Stimulated activated CD8-positive, alpha-beta memory T cell treated with anti-CD3 and anti-CD28 coated beads, Interleukin-12 subunit alpha, Interleukin-12 subunit beta, amount 100 ng/mL, for 24 hours (primary cell): Measurements from ENCODE around the gene TRAPPC12.

Experiments used
- DNase-seq: peaks from one replicate; pipeline ENCODE4 v3.0.0-alpha.2; 2020; ENCODE audit errors: extremely low read depth

Gene TRAPPC12

DNA sequence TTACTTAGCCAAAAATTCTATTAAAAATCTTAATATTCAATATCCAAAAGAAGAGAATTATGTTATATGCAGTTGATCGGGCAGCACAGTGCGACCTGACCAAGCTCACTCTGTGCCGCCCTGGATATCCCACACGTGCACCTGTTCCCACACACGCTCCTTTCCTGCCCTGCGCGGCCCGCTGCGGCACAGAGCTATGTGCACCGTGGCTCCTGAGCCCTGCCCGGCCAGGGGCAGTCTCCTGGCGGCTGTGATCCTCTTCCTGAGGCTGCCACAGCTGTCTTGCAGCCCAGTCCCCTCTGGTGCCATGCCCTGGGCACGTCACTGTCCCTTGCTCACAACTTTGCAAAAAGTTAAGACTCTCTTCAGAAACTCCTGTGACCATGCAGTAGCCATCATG is 29.3 kb downstream of the TRAPPC12 start:
- no peak for DNase-seq

DNA sequence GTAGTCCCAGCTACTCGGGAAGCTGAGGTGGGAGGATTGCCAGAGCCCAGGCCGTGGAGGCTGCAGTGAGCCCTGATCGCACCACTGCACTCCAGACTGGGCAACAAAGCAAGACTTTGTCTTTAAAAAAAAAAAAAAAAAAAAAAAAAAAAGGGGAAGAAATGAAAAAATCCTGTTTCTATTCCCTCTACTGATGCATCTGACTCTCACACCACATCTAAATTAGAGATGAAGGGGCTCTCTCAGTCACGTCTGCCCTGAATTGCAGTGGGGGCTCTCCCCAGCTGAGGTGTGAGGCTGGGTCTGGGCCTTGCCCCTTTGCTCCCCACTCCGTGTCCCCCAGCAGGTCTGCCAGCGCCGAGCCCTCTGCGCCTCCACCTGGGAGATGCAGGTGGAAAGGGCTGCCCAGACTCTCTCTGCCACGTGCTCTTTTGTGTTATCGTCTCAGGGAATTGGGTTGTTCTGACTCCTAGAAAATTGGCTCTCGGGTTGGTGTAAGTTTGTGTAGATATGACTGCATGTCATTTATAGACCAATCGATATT is 30.2 kb downstream of the TRAPPC12 start:
- no peak for DNase-seq

DNA sequence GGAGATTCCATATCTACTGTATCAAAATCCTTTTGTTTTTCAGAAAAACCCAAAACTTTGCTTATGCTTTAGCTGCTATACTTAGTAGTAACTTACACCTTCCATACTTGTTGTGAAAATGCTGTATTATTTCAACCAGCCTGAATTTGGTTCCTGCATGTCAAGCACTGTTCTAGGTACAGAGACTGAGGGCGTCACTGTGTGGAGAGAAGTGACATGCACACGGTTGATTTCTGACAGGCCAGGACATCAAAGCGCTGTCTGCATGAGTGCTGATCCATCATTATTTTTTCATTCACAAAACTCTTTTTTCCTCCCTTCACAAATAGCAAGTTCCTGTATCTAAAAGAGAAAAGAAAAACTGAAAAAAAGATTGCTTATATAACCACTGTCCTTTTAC is 31.6 kb downstream of the TRAPPC12 start:
- DNase-seq: no peak

DNA sequence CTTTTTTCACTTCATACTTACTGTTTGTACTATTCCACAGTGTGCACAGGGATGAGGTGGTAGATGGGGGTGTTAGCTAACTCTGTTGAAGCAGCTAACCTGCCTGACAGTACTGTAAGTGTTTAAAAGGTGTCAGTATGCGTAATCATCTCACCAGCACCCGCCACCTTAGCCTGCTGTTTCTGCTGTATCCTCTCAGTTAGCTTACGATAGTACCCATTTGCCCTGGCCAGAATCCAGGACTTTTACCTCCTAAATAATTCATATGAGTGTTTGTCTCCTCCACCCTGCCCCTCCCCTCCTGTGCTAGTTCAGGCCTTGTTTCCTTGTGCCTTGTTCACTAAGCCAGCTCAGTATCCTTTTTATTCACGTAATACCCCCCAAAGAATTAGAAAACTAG is 34.2 kb downstream of the TRAPPC12 start:
- no peak for DNase-seq

DNA sequence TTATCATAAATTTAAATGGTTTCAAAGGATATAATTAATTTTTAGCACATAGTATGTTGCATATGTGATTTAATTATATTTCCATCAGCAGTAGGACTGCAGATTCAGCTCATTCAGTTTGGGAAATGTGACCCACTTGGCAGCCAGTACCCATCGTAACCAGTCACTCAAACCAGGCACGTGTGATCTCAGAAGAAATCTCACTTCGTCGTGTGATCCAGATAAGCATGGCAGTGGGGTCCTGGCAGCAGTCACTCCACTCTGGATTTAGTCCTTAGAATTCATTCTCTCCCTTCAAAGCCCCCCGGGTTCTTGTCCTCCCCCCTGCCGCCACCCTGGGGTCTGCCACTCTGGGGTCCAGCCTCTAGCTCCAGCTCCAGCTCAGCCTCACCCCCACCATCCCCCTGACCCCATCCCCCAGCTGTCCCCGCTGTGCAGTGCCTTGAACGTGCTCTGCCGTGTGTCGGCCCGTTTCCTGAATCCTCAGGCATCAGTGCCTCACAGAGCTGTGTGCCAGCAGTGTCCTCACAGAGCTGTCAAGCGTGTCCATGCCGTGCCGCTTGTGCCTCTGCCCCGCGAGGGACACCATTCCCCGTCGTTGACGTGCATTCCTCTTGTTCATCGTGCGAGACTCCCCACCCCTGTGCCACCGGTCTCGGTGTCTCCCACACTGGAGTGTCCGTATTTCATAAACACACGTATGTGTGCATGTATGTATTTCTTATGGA is 34.8 kb downstream of the TRAPPC12 start:
- no peak for DNase-seq

DNA sequence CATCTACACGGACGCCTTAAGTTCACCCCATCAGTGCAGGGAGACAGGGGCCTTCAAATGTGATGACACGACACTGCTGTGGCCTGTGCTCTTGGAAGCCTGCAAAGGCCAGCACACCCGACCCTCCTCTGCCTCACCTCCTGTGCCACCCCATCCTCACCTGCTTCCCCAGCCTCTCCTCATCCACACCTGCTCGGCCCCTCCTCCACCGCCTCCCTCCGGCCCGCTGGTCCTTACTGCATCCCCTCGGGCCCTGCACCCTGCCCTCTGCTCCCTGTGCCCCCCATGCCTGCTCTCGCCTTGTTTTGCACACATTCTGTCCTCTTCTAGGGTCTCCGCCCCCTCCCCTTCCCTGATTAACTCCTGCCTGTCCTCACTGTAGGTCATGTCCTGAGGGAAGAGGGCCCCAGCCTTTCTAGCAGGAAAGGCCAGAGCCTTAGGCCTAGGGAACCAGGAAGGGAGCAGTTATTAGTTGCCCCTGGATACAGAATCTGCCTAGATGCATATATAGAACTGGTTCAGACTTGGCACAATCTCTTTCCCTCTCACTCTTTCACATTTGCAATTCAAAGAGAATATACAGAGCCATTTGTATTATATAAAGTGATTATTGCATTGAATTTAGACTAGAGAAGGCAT is 39.4 kb downstream of the TRAPPC12 start:
- no peak for DNase-seq

DNA sequence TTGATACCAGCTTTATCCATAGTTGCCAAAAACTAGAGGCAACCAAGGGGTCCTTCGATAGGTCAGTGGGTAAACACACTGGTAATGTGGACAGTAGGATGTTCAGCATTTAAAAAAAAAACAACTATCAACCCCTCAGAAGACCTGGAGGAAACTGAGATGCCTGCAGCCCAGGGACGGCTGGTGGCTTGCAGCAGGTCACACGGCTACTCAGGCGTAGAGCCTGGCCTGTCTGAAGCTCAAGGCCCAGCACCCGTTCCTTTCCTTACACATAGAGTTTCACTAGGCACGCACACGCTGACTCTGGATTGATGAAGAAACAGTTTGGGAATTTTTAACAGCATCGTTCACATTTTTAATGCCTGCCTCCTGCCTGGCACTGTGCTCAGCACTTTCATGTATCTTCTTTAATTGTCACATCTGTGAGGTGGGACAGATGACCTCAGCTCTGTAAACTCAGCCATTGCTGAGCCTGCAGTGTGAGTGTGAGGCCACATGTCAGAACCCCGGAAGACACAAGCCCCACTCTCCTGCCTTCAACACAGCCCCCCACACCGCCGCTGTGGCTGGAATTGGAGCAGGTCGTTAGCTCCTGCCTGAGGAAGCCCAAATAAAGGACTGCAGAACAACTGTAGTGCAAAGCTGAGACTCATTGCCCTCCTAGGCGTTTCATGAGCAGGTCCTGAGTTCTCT is 40.7 kb downstream of the TRAPPC12 start:
- no peak for DNase-seq

DNA sequence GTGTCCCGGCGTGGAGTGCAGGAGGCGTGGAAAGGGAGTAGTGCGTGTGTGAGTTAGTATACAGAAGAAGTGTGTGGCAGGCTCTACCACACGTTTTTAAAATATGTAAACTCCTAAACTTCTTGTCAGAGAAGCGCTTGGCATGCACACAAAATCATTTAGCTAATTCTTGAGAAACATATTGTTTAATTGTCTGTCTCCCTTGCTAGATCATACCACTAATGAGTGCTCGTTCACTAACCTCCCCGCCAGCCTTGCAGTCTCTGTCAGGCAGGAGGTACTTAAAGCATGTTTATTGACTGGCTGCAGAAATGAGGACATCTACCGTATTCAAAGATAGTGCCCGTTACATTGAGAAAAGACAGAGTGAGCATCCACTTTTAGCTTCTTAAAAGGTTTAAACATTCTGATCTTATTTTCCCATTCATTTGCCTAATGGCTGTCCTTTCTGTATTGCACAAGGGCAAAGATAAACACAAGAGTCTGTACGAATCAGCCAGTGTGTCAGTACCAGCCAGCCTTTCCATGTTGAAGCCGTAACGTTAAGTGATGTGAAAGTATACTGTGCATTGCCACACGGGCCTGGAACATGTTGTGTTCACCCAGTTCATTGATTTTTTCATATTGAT is 41.4 kb downstream of the TRAPPC12 start:
- no peak for DNase-seq

DNA sequence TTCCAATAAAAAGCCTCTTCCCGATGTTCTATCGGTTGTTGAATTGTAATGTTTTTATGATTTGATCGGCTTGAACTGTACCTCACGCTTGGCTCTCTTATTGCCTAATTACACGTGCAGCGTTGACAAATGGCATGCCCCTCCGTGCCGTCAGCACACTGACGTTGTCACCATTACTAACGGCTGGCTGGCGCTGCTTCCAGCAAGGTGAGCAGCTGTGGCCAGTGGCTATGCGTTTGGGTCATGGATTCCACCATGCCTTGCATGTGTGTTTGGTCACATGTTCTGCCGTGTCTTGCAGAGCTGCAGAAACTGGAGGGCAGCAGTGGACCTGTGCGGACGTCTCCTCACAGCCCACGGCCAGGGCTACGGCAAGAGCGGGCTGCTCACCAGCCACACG is 42.1 kb downstream of the TRAPPC12 start:
- no peak for DNase-seq

DNA sequence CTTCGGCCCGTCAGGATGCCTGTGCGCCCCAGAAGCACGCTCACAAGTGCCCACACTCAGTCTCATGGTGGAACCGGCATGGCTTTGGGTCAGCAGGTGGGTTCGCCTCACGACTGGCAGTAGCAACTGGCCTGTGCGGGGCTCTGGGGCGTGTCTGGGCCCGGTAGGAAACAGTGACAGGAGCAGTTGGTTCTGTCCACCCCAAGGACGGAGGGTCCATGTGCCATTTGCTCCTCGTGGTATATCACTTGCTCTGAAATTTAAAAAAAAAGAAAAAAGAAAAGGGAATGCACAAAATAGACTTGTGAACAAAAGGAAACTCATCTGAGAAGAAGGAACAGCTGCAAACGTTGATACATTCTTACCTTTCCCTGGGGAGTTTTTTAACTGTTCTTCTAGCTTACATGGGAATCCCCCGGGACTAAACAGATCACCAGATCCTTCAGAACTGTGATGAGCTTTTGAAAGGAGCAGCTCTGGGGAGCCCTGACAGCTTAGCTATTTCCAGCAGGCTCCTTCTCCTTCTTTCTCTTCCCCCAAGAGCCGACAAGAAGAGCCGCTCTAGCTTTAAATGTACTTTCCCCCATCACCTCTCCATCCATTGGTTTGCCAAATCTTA is 42.8 kb downstream of the TRAPPC12 start:
- DNase-seq: no peak

DNA sequence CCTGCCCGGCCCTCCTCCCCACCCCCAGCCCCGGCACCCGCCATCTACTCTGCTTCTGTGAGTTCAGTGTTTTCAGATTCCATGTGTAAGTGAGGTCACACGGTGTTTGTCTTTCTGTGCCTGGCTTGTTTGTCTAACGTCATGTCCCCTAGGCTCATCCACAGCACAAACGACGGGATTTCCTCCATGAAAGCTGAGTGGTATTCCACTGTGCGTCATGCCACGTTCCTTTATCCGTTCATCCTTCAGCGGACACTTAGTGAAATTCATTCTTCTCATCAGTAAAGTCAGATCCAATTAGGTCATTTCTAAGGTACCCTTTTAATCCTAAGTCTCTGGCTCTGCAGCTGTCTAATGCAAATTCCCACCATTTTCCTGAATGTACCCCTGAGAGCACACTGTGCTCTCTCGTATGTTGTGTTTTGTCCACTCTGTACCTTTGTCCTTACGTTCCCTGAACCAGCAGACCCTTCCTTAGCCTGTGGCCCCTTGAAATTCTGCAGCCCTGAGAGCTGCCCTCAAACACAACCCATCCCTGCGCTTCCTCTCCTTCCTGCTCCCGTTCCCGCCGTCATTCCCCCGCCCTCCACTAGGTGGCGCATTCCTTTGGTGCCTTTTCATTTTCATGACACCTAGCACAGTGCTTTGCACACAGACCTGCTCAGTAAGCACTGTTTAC is 44.1 kb downstream of the TRAPPC12 start:
- DNase-seq: peak; percentile 37

DNA sequence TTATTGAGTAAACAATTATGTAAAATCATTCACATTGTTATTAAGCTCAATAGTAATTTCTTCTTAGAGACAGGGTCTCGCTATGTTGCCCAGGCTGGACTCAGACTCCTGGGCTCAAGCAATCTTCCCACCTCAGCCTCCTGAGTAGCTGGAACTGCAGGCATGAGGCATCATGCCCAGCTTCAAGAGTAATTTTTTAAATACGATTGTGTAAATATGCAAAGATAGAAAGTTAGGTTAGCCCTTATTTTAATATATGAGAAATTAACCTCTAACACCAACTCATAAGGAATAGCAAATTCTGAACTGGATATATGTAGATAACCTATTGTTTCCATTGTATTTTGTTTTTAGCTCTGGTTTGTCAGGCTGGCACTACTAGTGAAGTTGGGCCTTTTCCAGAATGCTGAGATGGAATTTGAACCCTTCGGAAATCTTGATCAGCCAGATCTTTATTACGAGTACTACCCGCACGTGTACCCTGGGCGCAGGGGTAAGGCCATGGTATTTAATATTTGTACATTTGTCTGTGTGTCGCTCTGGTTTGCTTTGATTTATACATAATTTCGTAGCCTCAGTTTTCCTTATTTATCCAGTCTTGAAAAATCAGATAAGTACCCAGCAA is 44.8 kb downstream of the TRAPPC12 start:
- no peak for DNase-seq

DNA sequence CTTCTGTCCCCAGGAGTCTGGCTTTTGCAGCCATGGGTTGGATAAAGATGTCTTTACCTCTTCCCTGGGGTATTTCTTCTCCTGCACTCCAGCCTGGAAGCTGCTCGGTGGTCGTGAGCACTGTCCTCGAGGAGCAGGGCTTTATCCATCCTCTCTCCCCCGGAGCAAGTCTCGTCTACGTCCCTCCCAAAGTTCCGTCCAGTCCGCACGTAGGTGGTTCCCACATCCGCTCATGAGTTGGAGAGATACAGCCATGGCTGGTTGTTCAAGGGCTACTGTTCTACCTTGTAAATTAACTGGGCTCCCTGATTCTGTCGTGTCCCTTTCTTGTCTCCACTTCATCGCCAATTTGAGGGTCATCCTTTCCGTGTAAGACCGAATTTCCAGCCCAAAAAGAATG is 47.1 kb downstream of the TRAPPC12 start:
- DNase-seq: no peak

DNA sequence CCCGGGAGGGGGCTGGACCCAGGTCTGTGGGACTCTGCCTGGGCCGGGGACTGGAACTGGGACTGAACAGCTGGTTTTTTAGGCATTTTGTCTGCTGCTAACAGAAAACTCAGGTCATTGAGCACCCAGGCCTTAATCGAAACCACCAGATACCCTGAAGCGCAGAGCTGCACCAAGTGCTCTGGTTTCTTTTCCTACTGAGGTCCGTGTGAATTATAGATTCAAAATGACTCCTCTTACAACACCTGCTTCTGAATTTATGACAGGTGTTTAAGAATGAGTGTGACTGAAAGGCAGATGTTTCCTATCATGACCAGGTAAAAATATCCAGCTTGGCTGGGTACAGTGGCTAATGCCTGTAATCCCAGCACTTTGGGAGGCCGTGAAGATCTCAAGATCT is 47.8 kb downstream of the TRAPPC12 start:
- no peak for DNase-seq

DNA sequence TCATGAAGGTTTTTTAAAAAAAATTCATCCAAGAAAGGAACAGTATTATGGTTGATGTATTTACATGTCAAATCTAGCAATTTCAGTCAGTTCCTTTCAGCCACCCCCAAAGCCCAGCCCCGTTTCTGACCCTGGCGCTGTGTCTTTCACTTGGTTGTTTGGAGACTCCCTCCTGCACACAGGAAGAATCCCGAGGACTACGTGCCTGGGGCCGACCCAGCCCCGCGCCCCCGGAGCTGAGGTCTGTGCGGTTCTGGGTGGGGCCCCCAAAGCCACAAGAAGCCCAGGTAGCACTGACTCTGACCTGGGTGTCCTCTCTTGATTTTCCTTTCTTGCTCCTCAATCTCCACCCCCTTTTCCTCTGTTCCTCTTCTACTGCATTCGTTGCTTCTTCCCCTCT is 49.1 kb downstream of the TRAPPC12 start:
- no peak for DNase-seq

DNA sequence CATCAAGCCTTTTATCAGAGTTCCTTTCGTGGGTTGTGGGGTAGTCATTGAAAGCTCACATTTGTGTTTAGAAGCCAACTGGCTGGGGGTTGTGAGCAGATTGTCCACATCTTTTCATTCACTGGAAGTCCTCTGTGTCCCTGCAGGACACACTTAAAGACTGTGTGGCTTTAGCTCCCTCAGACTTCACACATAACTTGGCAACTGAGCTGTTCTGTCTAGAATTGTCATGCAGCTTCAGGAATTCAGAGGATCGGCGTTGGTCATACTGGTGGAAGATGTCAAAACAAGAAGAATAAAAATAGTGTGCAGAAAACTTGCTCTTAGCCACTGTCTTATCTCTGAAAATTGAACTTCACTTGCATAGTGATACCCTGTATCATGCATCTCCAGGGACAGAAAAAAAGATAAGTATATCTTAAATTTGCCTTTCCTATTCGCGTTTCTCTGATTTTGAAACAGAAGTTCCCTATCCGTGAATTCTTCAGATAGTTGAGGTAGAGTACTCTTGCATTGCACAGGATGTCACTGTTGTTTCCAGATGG is 49.6 kb downstream of the TRAPPC12 start:
- no peak for DNase-seq

DNA sequence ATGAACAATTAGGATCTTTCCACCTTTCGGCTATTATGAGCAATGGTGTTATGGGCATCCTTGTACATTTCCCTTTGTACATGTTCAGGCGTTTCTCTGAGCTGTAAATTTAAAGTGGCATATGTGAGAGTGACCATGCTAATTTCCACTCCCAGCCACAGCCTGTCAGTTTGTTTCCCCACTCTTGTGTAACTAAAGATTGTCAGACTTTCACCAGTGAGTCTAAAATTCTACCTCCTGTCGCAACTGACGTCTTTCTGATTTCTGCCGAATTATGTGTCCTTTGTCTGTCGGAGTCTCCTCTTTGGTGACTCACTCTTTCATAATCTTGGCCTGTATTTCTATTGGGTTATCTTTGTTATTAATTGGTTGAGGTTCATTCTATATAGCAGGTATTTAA is 50.7 kb downstream of the TRAPPC12 start:
- DNase-seq: no peak

DNA sequence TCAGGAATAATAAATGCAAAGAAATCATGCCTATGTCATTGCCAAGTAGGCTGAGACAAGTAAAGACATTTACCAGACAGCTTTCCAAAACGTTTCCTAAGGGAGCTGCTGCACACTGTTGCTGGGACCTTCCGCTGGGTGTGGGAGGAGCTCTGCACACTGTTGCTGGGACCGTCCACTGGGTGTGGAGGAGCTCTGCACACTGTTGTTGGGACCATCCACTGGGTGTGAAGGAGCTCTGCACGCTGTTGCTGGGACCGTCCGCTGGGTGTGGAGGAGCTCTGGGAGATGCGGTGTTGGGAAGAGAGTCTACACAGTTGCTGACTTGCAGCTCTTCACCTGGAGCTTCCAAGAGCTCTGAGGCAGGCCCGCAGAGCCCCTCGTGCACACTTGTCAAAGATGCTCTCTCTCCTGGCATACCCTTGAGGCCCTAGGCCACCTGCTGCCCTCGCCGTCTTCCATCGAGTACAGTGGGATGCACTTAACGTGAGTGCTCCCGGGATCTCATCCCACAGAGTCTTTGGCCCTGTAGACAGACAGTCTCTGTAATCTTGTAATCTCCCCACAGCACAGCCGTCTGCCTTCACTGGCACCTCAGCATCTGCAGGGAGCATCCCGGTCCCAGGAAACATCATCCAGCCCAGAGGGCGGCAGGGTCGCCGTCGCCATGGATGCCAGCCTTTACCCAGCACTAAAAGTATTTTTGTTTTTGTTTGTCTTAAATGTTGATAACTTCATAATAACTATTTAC is 51.4 kb downstream of the TRAPPC12 start:
- no peak for DNase-seq

DNA sequence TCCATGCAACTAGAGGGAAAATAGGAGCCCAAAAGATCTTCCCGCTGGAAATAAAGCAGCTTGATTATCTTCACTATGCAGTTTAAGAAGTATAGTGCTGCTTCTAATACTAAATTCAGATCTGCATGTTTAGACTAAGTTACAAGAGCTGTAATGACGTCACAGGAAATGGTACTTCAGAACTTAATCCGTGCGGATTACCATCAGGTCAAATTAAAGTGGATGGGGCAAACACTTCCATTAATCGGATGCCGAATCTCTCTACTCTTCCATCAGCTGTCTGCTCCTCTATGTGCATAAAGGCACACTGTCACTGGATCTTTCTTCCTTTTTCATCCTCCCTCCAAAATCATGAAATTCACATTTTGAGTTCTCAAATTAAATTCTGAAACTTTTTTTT is 52.6 kb downstream of the TRAPPC12 start:
- no peak for DNase-seq
